ENCODE measurements around the gene SLC2A4RG.

Gene SLC2A4RG

GRCh38 chr20:63787749-63788148 lies 48.2 kb downstream of the SLC2A4RG start:
- no peak overlapping the region for H3K4me3 ChIP-seq (ENCODE audit: low read depth, low read length)
- DNase-seq (ENCODE audit: low read depth), result no peak

GRCh38 chr20:63789836-63790571 lies 50.4 kb downstream of the SLC2A4RG start:
- no peak overlapping the region for H3K4me3 ChIP-seq (ENCODE audit: low read depth, low read length)
- no peak for DNase-seq (ENCODE audit: low read depth)

GRCh38 chr20:63790572-63791168 lies 51.1 kb downstream of the SLC2A4RG start:
- no peak for DNase-seq (ENCODE audit: low read depth)
- no peak overlapping the region for H3K4me3 ChIP-seq (ENCODE audit: low read depth, low read length)

GRCh38 chr20:63791497-63792156 lies 52.1 kb downstream of the SLC2A4RG start:
- no peak for DNase-seq (ENCODE audit: low read depth)
- no peak overlapping the region for H3K4me3 ChIP-seq (ENCODE audit: low read depth, low read length)

GRCh38 chr20:63792866-63793265 lies 53.3 kb downstream of the SLC2A4RG start:
- H3K4me3 ChIP-seq (ENCODE audit: low read depth, low read length), result no peak overlapping the region
- DNase-seq (ENCODE audit: low read depth), result no peak
